ENCODE data around the gene EIF3K. TPM values are rescaled to one million over a fixed set of nuclear protein-coding genes. Genes with fewer than 3 reads are reported as not detected.

Gene EIF3K
- polyA plus RNA-seq, 2 of the 4 experiments (the other 2 are of a cell fraction), result 419 to 937 TPM

GRCh38 chr19:38648769-38649304, 29.8 kb downstream of the EIF3K start (continued):
- TF ChIP-seq REST (IDR thresholded peaks at IDR 0.05) (no peak), PHF8 (IDR thresholded peaks at IDR 0.05; ENCODE audit: borderline replicate concordance, low read depth) (no peak), CHD4 (IDR thresholded peaks at IDR 0.05; ENCODE audit: borderline replicate concordance) (no peak), ZNF302 (CRISPR knock-in tag; IDR thresholded peaks at IDR 0.05) (no peak), GATA3 (IDR thresholded peaks at IDR 0.05; ENCODE audit: borderline replicate concordance) (no peak), E2F6 (IDR thresholded peaks at IDR 0.05; ENCODE audit: borderline replicate concordance, low read depth) (no peak), ELK1 (IDR thresholded peaks at IDR 0.05; ENCODE audit: low read depth, low read length) (no peak), HOXA7 (CRISPR knock-in tag; IDR thresholded peaks at IDR 0.05) (no peak), NFE2L2 (conservative IDR thresholded peaks at IDR 0.05; ENCODE audit: low read length) (no peak), BCL3 (IDR thresholded peaks at IDR 0.05) (no peak; the same call in 2 of the 3 replicates), MYC (IDR thresholded peaks at IDR 0.05; ENCODE audit: borderline replicate concordance, low read length) (no peak), CBX2 (IDR thresholded peaks at IDR 0.05; ENCODE audit: borderline replicate concordance, low read depth) (no peak), EP300 (IDR thresholded peaks at IDR 0.05) (no peak), ATOH8 (CRISPR knock-in tag; IDR thresholded peaks at IDR 0.05; ENCODE audit: low read depth) (no peak), RNF2 (IDR thresholded peaks at IDR 0.05; ENCODE audit: borderline replicate concordance, low read depth) (no peak), RARB (CRISPR knock-in tag; IDR thresholded peaks at IDR 0.05) (no peak), FOSB (CRISPR knock-in tag; IDR thresholded peaks at IDR 0.05) (0 out of 2 replicates have a peak, but pooled peaks have one; percentile 34)
- TF ChIP-seq, protein P1, sequence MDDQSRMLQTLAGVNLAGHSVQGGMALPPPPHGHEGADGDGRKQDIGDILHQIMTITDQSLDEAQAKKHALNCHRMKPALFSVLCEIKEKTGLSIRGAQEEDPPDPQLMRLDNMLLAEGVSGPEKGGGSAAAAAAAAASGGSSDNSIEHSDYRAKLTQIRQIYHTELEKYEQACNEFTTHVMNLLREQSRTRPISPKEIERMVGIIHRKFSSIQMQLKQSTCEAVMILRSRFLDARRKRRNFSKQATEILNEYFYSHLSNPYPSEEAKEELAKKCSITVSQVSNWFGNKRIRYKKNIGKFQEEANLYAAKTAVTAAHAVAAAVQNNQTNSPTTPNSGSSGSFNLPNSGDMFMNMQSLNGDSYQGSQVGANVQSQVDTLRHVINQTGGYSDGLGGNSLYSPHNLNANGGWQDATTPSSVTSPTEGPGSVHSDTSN (IDR thresholded peaks at IDR 0.05), result 0 out of 2 replicates have a peak, but pooled peaks have one; percentile 72
- TF ChIP-seq, protein P2, sequence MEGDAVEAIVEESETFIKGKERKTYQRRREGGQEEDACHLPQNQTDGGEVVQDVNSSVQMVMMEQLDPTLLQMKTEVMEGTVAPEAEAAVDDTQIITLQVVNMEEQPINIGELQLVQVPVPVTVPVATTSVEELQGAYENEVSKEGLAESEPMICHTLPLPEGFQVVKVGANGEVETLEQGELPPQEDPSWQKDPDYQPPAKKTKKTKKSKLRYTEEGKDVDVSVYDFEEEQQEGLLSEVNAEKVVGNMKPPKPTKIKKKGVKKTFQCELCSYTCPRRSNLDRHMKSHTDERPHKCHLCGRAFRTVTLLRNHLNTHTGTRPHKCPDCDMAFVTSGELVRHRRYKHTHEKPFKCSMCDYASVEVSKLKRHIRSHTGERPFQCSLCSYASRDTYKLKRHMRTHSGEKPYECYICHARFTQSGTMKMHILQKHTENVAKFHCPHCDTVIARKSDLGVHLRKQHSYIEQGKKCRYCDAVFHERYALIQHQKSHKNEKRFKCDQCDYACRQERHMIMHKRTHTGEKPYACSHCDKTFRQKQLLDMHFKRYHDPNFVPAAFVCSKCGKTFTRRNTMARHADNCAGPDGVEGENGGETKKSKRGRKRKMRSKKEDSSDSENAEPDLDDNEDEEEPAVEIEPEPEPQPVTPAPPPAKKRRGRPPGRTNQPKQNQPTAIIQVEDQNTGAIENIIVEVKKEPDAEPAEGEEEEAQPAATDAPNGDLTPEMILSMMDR (IDR thresholded peaks at IDR 0.05), result 0 out of 3 replicates have a peak, but pooled peaks have one; percentile 6
